GM18499 (cell line): Measurements from ENCODE around the gene LRRC4B.
"Not testable (repeated sequence)": the region's sequence is repeated elsewhere in the genome, so short reads cannot be mapped to it uniquely, and the experiment has no call there.

Source experiments
- ATAC-seq: cut with Tn5 transposase; IDR thresholded peaks from one replicate; pipeline ENCODE4 v1.9.1; 2021; ENCODE audit warnings: moderate number of reproducible peaks; ENCODE audit not compliant: insufficient read depth, unreplicated experiment

Gene LRRC4B

DNA sequence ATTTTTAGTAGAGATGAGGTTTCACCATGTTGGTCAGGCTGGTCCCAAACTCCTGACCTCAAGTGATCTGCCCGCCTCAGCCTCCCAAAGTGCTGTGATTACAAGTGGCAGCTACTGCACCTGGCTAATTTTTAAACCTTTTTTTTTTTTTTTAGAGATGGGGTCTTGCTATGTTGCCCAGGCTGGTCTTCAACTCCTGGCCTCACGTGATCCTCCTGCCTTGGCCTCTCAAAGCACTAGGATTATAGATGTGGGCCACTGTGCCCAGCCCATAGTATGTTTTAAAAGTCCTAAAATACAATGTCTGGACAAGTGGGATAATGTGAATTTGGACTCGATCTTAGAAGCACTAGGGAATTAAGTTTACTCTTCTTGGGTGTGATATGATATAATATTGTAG, 8.5 kb upstream of the LRRC4B start:
- not testable (repeated sequence) for ATAC-seq

DNA sequence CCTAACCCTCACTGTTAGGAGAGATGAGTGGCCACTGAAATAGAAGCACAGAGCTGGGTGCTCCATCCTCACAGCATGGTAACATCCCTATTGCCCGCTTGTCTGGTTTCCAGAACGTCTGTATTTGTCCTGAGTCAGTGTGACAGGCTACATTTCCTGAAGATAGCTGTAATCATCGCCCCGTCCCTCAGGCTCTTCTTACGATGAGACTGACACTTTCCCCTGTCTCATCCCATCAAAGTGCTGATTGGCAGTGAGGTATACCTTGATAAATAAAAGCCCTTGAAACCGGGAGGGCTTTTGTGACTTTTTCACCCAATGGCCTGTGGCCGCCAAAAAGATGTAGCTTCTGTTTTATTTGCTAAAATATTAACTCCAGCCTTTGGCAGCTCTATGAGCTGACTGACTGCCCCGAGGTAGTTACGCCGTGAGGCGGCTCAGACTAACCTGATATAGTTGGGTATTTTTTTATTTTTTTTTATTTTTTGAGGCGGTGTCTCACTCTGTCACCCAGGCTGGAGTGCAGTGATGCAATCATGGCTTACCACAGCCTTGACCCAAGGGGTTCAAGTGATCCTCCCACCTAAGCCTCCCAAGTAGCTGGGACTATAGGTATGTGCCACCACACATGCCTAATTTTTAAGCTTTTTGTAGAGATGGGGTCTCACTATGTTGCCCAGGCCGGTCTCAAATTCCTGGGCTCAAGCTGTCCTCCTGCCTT, 5.7 kb upstream of the LRRC4B start:
- ATAC-seq, result no peak

GRCh38 chr19:50570997-50571396, 2.8 kb upstream of the LRRC4B start:
- no peak for ATAC-seq

DNA sequence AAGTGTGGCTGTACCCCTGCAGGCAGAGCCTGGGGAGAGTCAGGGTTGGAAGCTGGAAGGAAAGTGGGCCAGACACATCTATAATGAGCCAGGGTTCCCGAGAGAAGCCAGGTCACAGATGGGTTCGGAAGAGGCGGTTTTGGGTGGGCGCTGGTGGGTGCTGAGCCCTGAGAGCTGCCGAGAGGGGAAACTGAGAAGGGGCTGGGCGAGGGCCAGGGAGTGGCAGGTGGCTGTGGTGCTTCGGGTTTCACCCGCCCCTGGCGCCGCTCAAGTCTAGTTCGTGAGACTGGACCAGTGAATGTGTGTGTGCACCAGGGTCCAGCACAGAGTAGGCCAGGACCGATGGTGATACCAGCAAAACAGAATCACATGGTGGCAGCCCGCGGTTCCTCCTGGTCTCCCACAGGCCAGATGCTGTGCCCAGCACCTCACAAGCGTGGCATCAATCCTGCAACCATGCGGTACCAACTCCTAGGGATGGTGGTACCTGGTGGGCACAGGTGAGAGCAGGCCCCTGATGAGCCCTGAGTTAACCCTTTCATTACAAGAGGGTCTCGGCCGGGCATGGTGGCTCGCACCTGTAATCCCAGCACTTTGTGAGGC, 1.8 kb upstream of the LRRC4B start:
- no peak for ATAC-seq

DNA sequence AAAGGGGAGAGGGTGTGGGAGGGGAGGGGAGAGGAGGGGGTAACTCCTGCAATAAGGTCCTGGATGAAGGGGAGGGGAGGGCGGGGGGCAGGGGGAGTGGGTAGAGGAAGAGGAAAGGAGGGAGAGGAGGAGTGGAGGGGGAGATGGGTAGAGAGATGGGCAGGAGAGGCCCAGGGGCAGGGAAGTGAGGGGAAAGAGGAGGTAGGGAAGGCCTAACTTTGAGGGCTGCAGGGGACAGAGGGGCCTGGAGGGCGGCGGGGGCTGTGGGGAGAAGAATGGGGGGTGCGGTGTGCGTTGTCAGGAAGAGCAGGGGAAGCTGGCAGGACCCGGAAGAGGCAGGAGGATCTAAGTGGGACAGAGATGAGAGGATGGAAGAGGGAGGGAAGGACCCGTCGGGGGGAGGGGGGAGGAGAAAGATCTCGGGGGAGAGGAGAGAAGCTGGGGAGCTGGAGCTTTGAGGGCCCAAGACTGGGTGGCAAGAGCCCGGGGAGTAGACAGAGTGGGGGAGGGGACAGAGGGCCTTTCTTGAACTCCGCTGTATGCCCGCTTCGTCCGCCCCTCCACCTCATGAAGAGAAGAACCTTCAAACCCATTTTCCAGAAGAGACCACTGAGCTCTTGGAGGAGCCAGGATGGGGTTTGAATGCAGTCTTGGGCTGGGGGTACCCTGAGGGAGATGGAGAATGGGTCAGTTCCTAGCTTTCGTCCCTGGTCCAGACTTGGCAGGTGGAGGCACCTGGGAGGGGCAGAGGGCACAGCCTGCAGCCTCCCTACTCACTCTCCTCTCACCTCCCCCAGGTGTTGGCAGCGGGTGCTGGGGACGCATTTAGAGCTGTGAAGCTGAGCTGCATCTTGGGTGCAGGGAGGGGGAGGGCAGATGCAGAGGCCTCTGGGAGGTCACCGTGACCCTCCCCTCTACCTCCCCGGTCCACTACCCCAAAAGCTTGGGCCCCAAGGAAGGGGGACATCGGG, 778 bp upstream of the LRRC4B start:
- no peak for ATAC-seq

- ATAC-seq, result no peak
Measured at GRCh38 chr19:50567052-50567841, 988 bp downstream of the LRRC4B start.

DNA sequence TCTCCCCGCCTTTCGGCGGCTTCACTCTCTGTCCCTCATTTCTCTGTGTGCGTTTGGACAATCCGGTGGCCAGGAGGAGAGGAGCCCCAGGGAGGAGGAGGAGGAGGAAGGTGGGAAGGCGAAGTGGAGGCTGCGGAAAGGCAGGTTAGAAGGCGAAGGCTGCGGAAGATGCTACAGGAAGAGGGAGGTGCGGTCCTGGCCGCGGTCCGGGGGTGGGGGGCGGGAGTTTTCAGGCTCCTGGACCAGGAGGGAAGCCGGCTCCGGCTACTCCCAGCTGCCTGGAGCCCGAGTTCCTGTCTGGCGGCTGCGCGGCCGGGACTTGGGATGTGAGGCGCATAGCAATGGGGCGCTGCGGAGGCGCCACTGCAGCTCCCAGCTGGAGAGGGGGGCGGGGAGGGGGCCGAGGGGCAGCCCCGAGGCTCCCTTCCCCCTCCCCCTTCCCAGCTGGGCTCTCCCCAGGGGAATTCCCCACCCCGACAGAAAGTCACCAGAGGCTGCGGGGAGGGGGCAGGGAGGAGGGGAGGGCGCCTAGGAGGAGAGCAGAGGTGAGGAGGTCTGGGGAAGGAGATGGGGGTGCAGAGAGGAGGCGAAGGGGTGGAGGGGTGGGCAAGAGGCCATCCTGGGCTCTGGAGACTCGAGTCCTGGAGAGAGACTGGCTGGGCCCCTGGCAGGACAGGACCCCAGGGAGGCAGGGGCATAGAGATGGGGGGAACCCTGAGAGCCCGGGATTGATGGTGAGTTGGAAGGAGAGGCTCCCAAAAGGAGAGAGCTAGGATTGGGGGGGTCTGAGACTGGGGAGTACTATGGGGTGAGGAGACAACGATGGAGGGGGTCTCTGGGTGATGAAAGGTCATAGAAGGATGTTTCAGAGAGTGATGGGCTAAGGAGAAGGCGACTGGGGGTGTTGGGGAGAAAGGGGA, 2.0 kb downstream of the LRRC4B start:
- no peak for ATAC-seq

DNA sequence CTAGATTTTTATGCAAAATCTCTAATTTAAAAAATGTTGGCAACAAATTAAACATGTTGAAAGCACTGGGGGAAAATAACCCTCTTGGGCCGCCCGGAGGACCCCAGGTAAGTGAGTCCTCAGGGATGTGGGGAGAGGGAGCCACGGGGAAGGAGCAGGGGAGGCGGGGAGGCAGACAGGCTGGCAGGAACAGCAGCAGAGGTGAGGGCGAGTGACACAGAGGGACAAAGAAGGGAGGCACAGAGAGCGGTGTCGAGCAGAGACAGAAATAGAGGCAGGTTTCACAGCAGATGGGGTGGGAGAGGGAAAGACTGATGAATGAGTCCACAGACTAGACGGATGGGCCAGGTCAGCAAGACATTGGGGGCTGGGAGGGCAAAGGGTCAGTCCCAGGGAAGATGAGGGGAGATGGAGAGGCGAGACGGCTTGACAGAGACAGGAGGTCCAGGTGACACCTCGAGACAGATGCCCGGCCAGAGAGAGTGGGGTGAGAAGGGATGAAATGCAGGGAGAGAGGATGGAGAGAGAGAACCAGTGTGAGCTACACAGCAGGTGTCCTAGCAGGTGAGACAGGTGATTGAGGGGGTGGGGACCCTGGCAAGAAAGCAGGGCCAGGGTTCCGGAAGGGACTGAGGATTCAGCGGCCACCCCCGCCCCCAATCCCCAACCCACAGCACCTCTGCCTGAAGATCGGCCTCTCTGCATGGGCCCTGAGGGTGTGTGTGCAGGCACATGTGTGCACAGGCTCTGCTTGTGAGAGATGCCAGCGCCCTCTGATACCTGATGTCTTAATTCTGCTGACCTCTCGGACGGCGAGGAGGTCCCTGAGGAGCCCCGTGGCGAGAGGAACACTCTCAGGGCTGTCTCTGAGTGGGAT, 3.8 kb downstream of the LRRC4B start:
- ATAC-seq, result no peak

- no peak for ATAC-seq
Measured at GRCh38 chr19:50563597-50563996, 4.6 kb downstream of the LRRC4B start.

GRCh38 chr19:50562996-50563395, 5.2 kb downstream of the LRRC4B start:
- ATAC-seq, result no peak

GRCh38 chr19:50562329-50562728, 5.9 kb downstream of the LRRC4B start:
- ATAC-seq, result no peak

DNA sequence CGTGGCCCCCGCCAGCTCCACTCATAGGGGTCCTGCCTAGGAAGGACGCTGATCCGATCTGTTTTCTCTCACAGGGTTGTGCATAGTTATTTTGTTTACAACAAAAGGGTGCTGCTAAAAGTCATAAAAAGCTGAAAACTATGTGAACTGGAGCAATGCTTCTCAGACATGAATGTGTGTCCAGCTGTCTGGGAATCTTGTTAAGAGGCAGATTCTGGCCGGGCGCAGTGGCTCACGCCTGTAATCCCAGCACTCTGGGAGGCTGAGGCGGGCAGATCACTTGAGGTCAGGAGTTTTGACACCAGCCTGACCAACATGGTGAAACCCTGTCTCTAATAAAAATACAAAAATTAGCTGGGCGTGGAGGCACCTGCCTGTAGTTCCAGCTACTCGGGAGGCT, 8.6 kb downstream of the LRRC4B start:
- ATAC-seq, result no peak

- no peak for ATAC-seq
Measured at GRCh38 chr19:50558449-50558848, 9.8 kb downstream of the LRRC4B start.

GRCh38 chr19:50558039-50558438, 10.2 kb downstream of the LRRC4B start:
- no peak for ATAC-seq

DNA sequence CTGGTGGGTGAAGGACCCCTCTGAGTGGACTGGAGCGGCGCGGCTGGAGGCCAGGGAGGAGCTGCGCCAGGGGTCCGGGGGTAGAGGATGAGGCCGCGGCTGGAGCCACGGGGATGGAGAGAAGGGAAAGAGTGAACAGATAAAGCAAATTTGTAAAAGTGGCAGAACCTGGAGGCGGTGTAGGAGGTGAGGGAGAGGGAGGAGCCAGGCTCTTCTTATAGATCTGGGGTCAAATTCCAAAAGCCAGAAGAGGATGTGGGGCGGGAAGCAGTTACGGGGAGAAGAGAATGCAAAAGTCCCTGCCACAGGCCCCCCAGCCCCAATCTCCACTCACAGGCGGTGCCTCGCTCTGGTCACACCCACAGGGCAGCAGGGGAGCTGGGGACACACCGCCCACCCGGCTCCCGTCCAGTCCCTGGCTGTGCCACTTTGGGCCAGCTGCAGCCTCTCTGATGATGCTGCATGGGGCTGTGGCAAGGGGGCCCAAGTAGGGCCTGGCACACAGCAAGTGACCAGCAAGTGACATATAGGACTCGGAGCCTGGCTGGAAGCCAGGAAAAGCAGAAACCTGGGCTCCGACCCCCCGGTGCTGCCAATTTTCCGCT, 11.1 kb downstream of the LRRC4B start:
- ATAC-seq, result no peak

DNA sequence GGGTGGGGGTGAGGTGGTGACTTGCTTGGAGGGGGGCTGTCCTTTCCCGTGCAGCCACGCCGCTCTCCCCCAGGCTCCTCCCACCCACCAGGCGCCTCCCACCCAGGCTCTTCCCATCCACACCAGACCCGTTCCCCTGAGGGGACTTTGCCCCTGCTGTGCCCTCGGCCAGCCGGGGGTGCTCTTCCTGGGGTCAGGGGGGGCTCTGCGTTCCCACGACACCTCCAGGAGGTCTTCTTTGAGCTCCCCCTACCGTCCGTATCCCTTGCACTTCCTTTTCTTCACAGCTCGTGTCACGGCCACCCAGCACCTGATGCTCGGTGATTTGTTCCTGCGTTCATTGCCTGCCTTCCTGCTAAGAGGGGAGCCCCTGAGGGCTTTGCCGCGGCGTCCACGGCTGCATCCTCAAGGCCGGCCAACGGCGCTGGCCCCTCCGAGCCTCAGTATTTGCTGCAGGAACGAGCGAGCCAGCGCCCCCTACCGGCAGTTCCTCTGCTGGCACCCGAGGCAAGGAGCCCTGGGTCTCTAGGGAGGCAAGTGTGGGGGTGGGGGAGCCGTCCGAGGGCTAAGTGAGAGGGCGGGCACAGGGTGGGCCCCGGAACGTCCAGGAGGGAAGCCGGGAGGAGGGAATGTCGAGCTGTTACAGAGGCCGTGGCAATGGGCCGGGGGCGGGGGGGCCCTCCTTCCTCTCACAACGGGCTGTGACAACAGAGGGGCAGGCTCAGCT, 11.8 kb downstream of the LRRC4B start:
- ATAC-seq, result no peak
